DMS153 (cell line): ENCODE data around the gene SLC5A5.
A peak's percentile ranks its signal among the peaks of the same experiment; 100 is the strongest.

Experiments
- DNase-seq: peaks from one replicate; lab custom pipeline; 2025; lab: John Stamatoyannopoulos, UW

Gene SLC5A5

DNA sequence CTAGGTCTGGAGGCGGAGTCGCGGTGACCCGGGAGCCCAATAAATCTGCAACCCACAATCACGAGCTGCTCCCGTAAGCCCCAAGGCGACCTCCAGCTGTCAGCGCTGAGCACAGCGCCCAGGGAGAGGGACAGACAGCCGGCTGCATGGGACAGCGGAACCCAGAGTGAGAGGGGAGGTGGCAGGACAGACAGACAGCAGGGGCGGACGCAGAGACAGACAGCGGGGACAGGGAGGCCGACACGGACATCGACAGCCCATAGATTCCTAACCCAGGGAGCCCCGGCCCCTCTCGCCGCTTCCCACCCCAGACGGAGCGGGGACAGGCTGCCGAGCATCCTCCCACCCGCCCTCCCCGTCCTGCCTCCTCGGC lies at the start of gene SLC5A5:
TSS of gene SLC5A5 (plus strand) at position 68 of the 373 bp plus-strand sequence. CDS start 375 bp downstream, outside the sequence.
- DNase-seq = no peak

DNA sequence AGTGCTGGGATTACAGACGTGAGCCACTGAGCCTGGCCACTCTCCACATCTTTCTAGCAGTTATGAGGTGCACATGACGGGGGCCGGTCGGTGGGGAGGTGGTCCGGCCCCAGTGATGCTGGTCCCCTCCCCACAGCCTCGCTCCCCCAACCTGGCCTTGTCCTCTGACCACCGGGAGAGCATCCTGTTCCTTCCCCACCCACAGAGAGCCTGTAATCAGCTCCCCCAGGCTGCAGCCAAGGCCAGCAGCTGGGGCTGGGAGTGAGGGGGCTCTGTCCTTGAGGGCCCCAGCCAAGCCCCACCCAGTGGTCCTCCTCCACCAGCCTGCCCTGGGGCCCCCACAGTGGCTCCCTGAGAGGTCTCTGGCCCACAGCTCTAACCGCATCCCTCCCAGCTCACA lies 47.4 kb upstream of the SLC5A5 start:
- no peak for DNase-seq

- DNase-seq = no peak
Measured at GRCh38 chr19:17826508-17827056, 45.2 kb upstream of the SLC5A5 start.

GRCh38 chr19:17829855-17830566 lies 41.7 kb upstream of the SLC5A5 start:
- DNase-seq = peak; percentile 61

- DNase-seq = peak; percentile 79
Measured at GRCh38 chr19:17830567-17831418, 41.0 kb upstream of the SLC5A5 start.

DNA sequence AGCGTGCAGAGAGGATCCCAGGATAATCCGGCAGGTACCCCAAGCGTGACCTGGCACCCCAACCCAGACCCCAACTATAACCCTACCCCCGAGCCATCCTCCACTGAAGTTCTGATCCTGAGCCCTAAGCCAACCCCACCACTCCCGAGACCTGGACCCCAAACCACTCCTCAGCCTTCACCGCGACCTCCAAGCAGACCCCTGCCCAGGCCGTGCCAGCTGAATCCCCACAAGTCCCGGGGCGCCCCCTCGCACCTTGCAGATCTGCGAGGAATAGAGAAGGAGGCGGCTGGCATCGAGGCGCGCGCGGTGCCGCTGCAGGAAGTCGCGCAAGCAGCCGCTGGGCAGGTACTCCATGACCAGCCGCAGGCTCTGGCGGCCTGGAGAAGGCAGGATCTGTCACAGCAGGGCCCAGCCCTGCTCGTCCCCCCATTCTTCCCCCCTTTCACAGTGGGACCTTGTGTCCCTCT lies 40.3 kb upstream of the SLC5A5 start:
- no peak for DNase-seq

- DNase-seq = no peak
Measured at GRCh38 chr19:17832443-17833208, 39.1 kb upstream of the SLC5A5 start.

GRCh38 chr19:17834350-17835181 lies 37.2 kb upstream of the SLC5A5 start:
- no peak for DNase-seq

- no peak for DNase-seq
Measured at GRCh38 chr19:17835182-17836006, 36.4 kb upstream of the SLC5A5 start.

- no peak for DNase-seq
Measured at GRCh38 chr19:17836530-17836929, 35.2 kb upstream of the SLC5A5 start.

DNA sequence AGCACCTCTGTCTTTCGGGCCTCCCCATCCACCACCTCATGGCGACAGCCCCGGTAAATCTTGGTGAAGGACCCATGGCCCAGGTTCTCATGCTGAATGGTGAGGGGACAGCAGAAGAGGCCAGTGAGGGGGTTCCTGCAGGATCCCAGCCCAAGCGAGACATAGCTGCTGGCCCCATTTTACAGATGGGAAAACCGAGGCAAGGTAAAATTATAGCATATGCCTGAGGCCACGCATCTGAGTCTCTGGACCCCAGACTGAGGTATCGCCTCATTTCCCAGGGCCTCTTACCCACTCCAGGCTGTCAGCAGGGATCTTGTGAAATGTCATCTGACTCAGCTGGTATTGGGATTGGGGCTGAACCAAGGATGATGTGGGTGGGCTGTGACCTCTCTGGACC lies 33.8 kb upstream of the SLC5A5 start:
- no peak for DNase-seq

DNA sequence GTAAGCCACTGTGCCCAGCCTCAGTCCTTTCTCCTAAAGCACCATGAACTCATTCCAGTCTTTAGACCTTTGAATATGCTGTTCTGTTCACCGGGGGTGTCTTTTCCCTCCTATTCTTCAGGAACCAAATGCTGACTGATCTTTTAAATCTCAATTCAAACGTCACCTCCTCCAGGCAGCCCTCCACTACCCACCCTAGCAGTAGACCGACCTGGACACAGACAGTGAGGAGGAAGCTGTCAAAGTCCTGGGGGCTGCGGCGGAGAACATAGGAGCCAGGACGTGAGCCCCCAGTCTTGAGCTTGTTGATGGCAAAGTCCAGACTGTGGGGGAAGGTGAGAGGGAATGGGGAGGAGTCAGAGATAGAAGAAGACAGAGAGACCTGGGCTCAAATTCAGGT lies 31.7 kb upstream of the SLC5A5 start:
- no peak for DNase-seq

- no peak for DNase-seq
Measured at GRCh38 chr19:17841371-17841809, 30.4 kb upstream of the SLC5A5 start.

- peak; percentile 91 for DNase-seq
Measured at GRCh38 chr19:17841810-17842662, 29.7 kb upstream of the SLC5A5 start.

DNA sequence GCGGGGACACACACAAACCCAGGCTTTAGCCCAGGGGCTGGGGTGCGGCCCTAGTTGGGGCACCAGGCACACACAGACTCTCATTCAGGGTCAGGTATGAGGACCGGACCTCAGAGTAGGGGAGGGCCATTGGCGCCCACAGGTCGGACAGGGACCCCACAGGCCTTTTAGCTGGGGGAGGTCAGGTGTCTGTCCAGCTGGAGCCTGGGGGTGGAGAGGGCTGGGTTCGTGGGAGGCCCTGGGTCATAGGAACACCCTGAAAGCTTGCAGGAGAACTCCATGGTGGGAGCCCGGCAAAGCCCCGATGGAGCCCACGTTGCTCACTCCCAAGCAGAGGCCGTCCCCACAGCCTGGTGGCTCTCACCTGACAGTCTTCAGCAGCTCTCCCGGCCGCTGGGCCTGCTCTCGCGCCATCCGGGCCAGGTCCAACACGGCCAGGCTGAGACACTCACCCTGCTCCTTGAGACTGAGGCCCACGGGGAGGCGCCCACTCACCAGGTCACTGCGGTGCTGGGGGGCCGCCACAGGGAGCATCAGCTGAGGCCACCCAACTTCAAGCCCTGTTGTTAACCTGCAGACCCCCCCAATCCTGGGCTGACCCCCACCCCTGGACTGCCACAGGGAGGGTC lies 29.0 kb upstream of the SLC5A5 start:
- no peak for DNase-seq

DNA sequence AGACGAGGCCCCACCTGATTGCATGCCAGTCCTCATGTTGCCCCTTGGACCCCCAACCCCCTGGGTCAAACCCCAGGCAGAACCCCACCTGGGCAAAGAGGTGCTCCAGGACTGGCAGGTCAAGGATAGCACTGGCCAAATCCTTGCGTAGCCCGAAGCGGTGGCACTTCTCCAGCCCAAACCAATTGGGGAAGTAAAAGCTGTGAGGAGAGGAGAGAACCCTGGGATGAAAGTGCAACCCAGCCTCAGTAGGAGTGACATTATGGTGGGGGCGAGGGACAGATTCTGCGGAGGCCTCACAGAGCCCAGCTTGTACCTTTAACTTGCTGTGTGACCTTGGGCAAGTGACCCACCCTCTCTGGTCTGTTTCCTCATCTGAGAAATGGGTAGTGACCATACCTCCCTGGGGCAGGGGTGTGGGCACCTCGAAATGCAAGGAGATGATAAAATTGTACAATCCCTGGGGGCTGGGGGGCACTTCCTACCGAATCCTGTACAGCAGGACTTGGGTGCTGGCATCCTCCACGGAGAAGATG lies 28.4 kb upstream of the SLC5A5 start:
- DNase-seq = no peak

DNA sequence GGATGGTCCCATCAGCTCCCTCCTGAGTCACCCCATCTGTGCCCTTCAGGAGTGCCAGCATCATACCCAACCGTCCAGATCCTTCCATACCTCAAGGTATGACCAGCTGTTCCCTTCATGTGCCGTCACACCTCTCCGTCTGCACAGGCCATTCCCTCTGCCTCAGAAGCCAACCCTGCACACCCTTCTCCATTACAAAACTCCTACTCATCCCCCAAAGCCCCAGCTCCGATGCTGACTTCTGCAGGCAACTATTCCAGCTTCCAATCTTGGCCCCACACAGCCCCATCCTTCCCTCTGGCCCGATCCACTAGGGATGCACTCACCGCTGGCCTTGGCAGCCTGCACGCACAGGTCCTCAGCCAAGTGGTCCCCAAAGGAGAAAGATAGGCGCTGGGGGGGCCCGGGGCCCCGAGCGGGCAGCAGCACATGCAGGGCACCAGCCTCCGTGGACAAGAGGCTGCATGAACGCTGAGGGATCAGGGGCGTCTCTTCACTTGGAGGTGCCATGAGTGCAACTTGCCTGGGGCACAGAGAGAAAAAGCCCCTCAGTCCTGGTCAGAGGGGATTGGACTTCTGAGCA lies 27.7 kb upstream of the SLC5A5 start:
- no peak for DNase-seq

GRCh38 chr19:17846146-17846545 lies 25.6 kb upstream of the SLC5A5 start:
- no peak for DNase-seq
